ENCODE measurements around the gene LRRC23.
"Not testable (repeated sequence)": the region's sequence is repeated elsewhere in the genome, so short reads cannot be mapped to it uniquely, and the experiment has no call there.

Gene LRRC23

GRCh38 chr12:6899837-6900519 is 4.6 kb upstream of the LRRC23 start:
- in situ Hi-C loops (cut with MboI; ENCODE audit: low sequenced_read_pairs) = no loop called here

GRCh38 chr12:6902448-6902847 is 2.2 kb upstream of the LRRC23 start:
- in situ Hi-C loops (cut with MboI; ENCODE audit: low sequenced_read_pairs) = no loop called here

GRCh38 chr12:6903722-6904121 is 900 bp upstream of the LRRC23 start:
- in situ Hi-C loops (cut with MboI; ENCODE audit: low sequenced_read_pairs) = no loop called here

DNA sequence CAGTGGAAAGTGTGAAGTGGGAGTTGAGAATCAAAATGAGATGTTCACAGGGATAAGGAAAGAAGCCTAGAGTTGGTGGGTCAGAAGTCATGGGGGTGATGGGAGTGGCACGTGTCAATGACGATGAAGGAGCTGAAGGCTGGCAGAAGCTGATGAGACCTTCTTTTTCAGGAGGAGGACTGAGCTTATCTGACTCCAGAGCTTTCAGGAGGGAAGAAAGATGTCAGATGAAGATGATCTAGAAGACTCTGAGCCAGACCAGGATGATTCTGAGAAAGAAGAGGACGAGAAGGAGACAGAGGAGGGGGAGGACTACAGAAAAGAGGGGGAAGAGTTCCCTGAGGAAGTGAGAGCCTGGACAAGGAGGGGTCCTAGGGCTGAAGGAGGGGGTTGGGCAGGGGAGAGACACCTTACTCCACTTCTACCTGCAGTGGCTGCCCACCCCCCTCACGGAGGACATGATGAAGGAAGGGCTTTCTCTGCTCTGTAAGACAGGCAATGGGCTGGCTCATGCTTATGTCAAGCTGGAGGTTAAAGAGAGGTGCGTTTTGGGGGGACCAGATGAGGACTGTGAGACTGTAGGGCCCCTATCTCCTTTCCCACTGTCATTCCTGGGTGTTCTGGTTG is 905 bp downstream of the LRRC23 start:
- in situ Hi-C loops (cut with MboI; ENCODE audit: low sequenced_read_pairs) = no loop called here

DNA sequence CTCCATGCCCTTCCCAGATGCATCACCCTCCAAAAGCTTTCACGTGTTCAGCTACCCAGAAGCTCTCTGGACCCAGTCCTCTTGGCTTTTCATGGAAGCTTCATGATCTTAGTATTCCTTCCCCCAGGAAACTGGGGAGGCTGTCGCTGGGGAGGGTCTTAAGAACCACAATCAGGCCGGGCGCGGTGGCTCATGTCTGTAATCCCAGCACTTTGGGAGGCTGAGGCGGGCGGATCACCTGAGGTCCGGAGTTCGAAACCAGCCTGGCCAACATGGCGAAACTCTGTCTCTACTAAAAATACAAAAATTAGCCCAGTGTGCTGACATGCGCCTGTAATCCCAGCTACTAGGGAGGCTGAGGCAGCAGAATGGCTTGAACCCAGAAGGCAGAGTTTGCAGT is 3.5 kb downstream of the LRRC23 start:
- in situ Hi-C loops (cut with MboI; ENCODE audit: low sequenced_read_pairs) = not testable (repeated sequence)

- in situ Hi-C loops (cut with MboI; ENCODE audit: low sequenced_read_pairs) = no loop called here
These were observed 5.0 kb downstream of the LRRC23 start for GRCh38 chr12:6909421-6910145.

GRCh38 chr12:6912164-6912935 is 7.7 kb downstream of the LRRC23 start:
- in situ Hi-C loops (cut with MboI; ENCODE audit: low sequenced_read_pairs) = no loop called here

DNA sequence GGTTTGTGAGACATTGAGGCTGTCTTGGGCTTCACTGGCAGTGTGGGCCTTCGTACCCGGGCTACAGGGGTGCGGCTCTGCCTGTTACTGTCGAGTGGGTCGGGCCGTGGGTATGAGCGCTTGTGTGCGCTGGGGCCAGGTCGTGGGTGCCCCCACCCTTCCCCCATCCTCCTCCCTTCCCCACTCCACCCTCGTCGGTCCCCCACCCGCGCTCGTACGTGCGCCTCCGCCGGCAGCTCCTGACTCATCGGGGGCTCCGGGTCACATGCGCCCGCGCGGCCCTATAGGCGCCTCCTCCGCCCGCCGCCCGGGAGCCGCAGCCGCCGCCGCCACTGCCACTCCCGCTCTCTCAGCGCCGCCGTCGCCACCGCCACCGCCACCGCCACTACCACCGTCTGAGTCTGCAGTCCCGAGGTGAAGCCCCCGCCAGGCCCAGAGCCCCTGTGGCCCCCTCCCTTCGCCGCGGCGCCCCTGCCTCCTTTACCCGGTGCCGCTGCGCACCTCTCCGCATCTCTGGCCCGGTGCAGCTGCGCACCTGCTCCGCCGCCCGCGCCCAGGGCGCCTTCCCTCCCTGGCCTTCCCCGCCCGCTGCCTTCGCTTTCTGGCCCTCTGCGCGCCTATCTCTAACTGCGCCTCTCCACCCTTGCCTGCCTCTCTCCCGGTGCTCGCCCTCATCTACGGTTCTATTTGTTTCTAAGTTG is 9.8 kb downstream of the LRRC23 start, which contains the start of gene ENO2:
ENO2 (plus strand) TSS at position 335 of the 701 bp plus-strand sequence. CDS start 1,253 bp downstream, outside the sequence.
- in situ Hi-C loops (cut with MboI; ENCODE audit: low sequenced_read_pairs) = no loop called here

- in situ Hi-C loops (cut with MboI; ENCODE audit: low sequenced_read_pairs) = no loop called here
These were observed 10.5 kb downstream of the LRRC23 start for GRCh38 chr12:6914947-6915788.

DNA sequence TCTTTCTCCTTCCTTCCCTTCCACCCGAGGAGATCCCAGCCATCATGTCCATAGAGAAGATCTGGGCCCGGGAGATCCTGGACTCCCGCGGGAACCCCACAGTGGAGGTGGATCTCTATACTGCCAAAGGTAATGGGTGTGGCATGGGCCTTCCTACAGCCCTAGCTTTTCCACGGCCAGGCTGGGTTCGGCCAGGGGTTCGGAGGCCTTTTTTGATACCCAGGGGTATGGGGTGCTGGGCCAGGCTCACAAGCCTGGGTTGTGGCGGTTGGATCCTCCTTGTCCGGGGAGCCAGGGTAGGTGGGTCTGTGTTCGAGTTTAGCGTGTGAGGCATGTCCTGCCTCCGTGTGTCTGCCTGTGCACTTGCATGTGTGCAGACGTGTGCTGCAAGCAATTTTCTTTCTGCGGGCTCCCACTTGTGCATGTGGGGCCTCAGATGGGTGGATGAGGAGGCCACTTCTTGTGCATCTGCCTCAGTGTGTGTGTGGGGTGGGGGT is 11.2 kb downstream of the LRRC23 start:
- in situ Hi-C loops (cut with MboI; ENCODE audit: low sequenced_read_pairs) = no loop called here

DNA sequence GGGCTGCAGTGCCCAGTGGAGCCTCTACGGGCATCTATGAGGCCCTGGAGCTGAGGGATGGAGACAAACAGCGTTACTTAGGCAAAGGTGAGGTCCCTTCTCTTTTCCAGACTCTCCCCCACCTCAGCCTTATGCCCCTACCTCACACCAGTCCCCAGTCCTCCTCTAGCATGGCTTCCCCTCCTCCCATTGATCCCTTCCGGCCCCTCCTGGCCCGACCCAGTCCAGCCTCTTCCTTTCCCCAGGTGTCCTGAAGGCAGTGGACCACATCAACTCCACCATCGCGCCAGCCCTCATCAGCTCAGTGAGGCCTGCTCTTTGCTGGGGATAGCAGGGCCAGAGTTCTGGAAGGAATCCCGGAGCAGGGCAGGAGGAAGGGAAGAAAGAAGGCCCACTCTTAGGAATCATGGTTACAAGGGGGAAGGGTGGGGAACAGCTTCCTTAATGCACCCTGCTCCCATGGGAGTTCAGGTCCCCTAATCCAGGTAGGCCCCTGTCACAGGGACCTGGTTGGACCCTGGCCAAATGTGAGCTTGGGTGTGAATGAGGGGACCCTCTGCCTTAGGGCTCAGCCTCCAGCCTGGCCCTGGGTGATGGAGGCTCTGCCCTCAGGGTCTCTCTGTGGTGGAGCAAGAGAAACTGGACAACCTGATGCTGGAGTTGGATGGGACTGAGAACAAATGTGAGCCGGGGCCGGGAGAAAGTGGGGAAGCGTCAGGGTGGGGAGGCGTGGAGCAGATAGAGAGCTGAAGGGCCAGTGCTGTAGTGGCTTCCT is 12.0 kb downstream of the LRRC23 start:
- in situ Hi-C loops (cut with MboI; ENCODE audit: low sequenced_read_pairs) = no loop called here

DNA sequence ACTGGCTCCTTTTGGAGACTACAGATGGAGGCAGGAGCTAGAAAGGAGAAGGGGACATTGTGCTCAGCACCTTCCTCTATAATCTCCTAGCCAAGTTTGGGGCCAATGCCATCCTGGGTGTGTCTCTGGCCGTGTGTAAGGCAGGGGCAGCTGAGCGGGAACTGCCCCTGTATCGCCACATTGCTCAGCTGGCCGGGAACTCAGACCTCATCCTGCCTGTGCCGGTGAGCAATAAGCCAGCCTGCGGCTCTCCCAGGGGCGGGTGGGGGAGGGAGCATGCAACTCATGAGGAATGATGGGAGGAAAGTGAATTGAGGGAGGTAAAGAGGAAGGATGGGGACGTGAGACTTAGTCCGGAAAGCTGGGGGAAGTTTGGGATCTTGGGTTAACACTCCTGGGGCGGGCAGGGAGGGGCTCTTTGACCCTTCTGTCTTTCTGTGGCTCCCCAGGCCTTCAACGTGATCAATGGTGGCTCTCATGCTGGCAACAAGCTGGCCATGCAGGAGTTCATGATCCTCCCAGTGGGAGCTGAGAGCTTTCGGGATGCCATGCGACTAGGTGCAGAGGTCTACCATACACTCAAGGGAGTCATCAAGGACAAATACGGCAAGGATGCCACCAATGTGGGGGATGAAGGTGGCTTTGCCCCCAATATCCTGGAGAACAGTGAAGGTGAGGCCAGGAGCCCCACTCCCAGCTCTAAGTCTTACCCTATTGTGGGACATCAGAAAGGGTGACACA is 13.0 kb downstream of the LRRC23 start:
- in situ Hi-C loops (cut with MboI; ENCODE audit: low sequenced_read_pairs) = no loop called here

- in situ Hi-C loops (cut with MboI; ENCODE audit: low sequenced_read_pairs) = no loop called here
These were observed 15.0 kb downstream of the LRRC23 start for GRCh38 chr12:6919588-6919987.

- in situ Hi-C loops (cut with MboI; ENCODE audit: low sequenced_read_pairs) = no loop called here
These were observed 16.9 kb downstream of the LRRC23 start for GRCh38 chr12:6921539-6921938.

- in situ Hi-C loops (cut with MboI; ENCODE audit: low sequenced_read_pairs) = no loop called here
These were observed 17.6 kb downstream of the LRRC23 start for GRCh38 chr12:6921996-6922946.

GRCh38 chr12:6923003-6923732 is 18.5 kb downstream of the LRRC23 start:
- in situ Hi-C loops (cut with MboI; ENCODE audit: low sequenced_read_pairs) = no loop called here

Measured in hTERT RPE-1 (cell line).